Measurements from ENCODE around the gene ZBP1. TPM values are rescaled to one million over a fixed set of nuclear protein-coding genes. Genes with fewer than 3 reads are reported as not detected.

ZBP1 gene
- under 1 TPM in 2 of 4 donors, not detected in 2; 0.12 to 0.21 TPM for polyA plus RNA-seq (ENCODE audit: insufficient read length in 4 of 4)

- DNase-seq (ENCODE audit: low read depth in 4 of 4, low spot score in 3 of 4): no peak
Measured at GRCh38 chr20:57620274-57620990, at the start of gene ZBP1. Gene ZBP1, minus strand, starts transcription at chr20:57620426. Its CDS starts 131 bp downstream, at chr20:57620295.

- DNase-seq (ENCODE audit: low read depth in 4 of 4, low spot score in 3 of 4): no peak
Measured at GRCh38 chr20:57669632-57670031, 49.4 kb upstream of the ZBP1 start.

GRCh38 chr20:57667924-57668782, 47.9 kb upstream of the ZBP1 start:
- no peak for DNase-seq (ENCODE audit: low read depth in 4 of 4, low spot score in 3 of 4)

- DNase-seq (ENCODE audit: low read depth in 4 of 4, low spot score in 3 of 4): no peak
Measured at GRCh38 chr20:57667388-57667787, 47.2 kb upstream of the ZBP1 start.

GRCh38 chr20:57666834-57667157, 46.6 kb upstream of the ZBP1 start:
- DNase-seq (ENCODE audit: low read depth in 4 of 4, low spot score in 3 of 4): no peak

GRCh38 chr20:57666106-57666833, 46.0 kb upstream of the ZBP1 start:
- DNase-seq (ENCODE audit: low read depth in 4 of 4, low spot score in 3 of 4): no peak

GRCh38 chr20:57665589-57665971, 45.4 kb upstream of the ZBP1 start:
- no peak for DNase-seq (ENCODE audit: low read depth in 4 of 4, low spot score in 3 of 4)

GRCh38 chr20:57664924-57665588, 44.8 kb upstream of the ZBP1 start:
- DNase-seq (ENCODE audit: low read depth in 4 of 4, low spot score in 3 of 4): no peak

- DNase-seq (ENCODE audit: low read depth in 4 of 4, low spot score in 3 of 4): no peak
Measured at GRCh38 chr20:57664476-57664875, 44.2 kb upstream of the ZBP1 start.

GRCh38 chr20:57663681-57664451, 43.6 kb upstream of the ZBP1 start:
- DNase-seq (ENCODE audit: low read depth in 4 of 4, low spot score in 3 of 4): no peak

GRCh38 chr20:57663241-57663640, 43.0 kb upstream of the ZBP1 start:
- DNase-seq (ENCODE audit: low read depth in 4 of 4, low spot score in 3 of 4): no peak

- no peak for DNase-seq (ENCODE audit: low read depth in 4 of 4, low spot score in 3 of 4)
Measured at GRCh38 chr20:57662456-57663240, 42.4 kb upstream of the ZBP1 start.

- DNase-seq (ENCODE audit: low read depth in 4 of 4, low spot score in 3 of 4): no peak
Measured at GRCh38 chr20:57661746-57662455, 41.7 kb upstream of the ZBP1 start.

- DNase-seq (ENCODE audit: low read depth in 4 of 4, low spot score in 3 of 4): no peak
Measured at GRCh38 chr20:57660922-57661745, 40.9 kb upstream of the ZBP1 start.

GRCh38 chr20:57660181-57660921, 40.1 kb upstream of the ZBP1 start:
- DNase-seq (ENCODE audit: low read depth in 4 of 4, low spot score in 3 of 4): no peak

- DNase-seq (ENCODE audit: low read depth in 4 of 4, low spot score in 3 of 4): no peak
Measured at GRCh38 chr20:57659517-57660180, 39.4 kb upstream of the ZBP1 start.

Data from right renal pelvis (tissue), 4 donors.